ENCODE data around the gene FAM89B.

DNA sequence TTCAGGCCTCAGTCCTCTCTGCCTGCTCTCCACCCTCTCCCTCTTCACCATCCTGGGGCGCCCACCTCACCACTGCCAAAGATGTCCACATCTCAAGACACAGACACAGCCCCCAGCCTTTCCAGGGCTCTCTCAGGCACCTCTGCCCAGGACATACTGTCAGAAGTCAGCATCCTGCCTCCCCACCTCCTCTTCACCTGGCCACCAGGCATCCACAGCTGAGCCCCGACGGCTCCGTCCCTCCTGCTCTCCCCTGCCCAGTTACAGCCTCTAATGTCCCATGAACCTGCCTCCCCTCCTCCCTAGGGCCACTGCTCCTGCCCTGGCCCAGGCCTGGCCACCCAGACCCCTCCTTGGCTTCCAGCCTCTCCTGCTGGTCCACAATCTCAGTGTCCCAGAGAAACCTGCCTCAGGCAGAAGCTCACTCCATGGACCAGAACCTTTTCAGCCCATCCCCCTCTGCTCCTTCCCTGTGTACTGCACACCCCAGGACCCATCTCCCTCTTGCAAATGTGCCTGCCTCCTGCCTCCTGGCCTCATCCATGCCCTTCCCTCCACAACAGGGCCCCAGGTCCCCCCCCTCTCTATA is 17.4 kb upstream of the FAM89B start:
- TF ChIP-seq, protein P1, sequence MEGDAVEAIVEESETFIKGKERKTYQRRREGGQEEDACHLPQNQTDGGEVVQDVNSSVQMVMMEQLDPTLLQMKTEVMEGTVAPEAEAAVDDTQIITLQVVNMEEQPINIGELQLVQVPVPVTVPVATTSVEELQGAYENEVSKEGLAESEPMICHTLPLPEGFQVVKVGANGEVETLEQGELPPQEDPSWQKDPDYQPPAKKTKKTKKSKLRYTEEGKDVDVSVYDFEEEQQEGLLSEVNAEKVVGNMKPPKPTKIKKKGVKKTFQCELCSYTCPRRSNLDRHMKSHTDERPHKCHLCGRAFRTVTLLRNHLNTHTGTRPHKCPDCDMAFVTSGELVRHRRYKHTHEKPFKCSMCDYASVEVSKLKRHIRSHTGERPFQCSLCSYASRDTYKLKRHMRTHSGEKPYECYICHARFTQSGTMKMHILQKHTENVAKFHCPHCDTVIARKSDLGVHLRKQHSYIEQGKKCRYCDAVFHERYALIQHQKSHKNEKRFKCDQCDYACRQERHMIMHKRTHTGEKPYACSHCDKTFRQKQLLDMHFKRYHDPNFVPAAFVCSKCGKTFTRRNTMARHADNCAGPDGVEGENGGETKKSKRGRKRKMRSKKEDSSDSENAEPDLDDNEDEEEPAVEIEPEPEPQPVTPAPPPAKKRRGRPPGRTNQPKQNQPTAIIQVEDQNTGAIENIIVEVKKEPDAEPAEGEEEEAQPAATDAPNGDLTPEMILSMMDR (IDR thresholded peaks at IDR 0.05): no peak
- TF ChIP-seq POLR2A (IDR thresholded peaks at IDR 0.05): no peak
- TF ChIP-seq POLR2AphosphoS5 (IDR thresholded peaks at IDR 0.05): no peak
- TF ChIP-seq EP300 (IDR thresholded peaks at IDR 0.05): no peak
